Astrocyte (in vitro differentiated cells and primary cell): ENCODE data around the gene SBF2. TPM values are rescaled to one million over a fixed set of nuclear protein-coding genes. Genes with fewer than 3 reads are reported as not detected.

Source experiments
- DNase-seq: peaks from one replicate; pipeline ENCODE4 v3.0.0-alpha.2; 2010; ENCODE audit warnings: low read depth
- FAIRE-seq: peaks from 2 replicates; lab custom pipeline; 2011; peaks lifted over from hg19 to GRCh38; lab: Jason Lieb, UNC
- H2AFZ ChIP-seq: 2 replicates; pipeline ENCODE4 v1.6.0; 2012; ENCODE audit warnings: low read depth, low read length, inconsistent platforms
- H3K27ac ChIP-seq: 2 replicates; pipeline ENCODE4 v1.5.1; 2011; ENCODE audit warnings: low read depth, low read length, inconsistent platforms
- H3K27me3 ChIP-seq: 2 replicates; pipeline ENCODE4 v1.6.0; 2011; ENCODE audit warnings: low read length, inconsistent platforms; ENCODE audit not compliant: insufficient read depth
- H3K36me3 ChIP-seq: 2 replicates; pipeline ENCODE4 v1.5.1; 2011; ENCODE audit warnings: low read length, inconsistent platforms; ENCODE audit not compliant: insufficient read depth
- H3K4me1 ChIP-seq: 2 replicates; pipeline ENCODE4 v1.5.1; 2011; ENCODE audit warnings: low read length, inconsistent platforms; ENCODE audit not compliant: insufficient read depth
- H3K4me2 ChIP-seq: 2 replicates; pipeline ENCODE4 v1.6.0; 2012; ENCODE audit warnings: low read length, inconsistent platforms
- H3K4me3 ChIP-seq: 2 replicates; pipeline ENCODE4 v1.5.1; 2011; ENCODE audit warnings: low read depth, mild to moderate bottlenecking, low read length, inconsistent platforms; ENCODE audit not compliant: insufficient read depth
- H3K79me2 ChIP-seq: 2 replicates; pipeline ENCODE4 v1.6.0; 2012; ENCODE audit warnings: mild to moderate bottlenecking, low read length, inconsistent platforms; ENCODE audit not compliant: insufficient read depth
- H3K9ac ChIP-seq: 2 replicates; pipeline ENCODE4 v1.6.0; 2012; ENCODE audit warnings: mild to moderate bottlenecking, low read length, inconsistent platforms
- H3K9me3 ChIP-seq: 2 replicates; pipeline ENCODE4 v1.5.1; 2012; ENCODE audit warnings: low read depth, mild to moderate bottlenecking, low read length, inconsistent platforms; ENCODE audit not compliant: insufficient read depth
- H4K20me1 ChIP-seq: 2 replicates; pipeline ENCODE4 v1.6.0; 2012; ENCODE audit warnings: low read length, inconsistent platforms; ENCODE audit not compliant: insufficient read depth
- H3K27ac Mint-ChIP-seq: one replicate; pipeline ENCODE4 v1.8.0; 2021; ENCODE audit warnings: mild to moderate bottlenecking, mixed read lengths; ENCODE audit not compliant: unreplicated experiment
- H3K27me3 Mint-ChIP-seq: one replicate; pipeline ENCODE4 v1.8.0; 2021; ENCODE audit warnings: low read depth, mixed read lengths; ENCODE audit not compliant: unreplicated experiment
- H3K36me3 Mint-ChIP-seq: one replicate; pipeline ENCODE4 v1.8.0; 2021; ENCODE audit warnings: low read depth, mixed read lengths; ENCODE audit not compliant: unreplicated experiment
- H3K4me1 Mint-ChIP-seq: one replicate; pipeline ENCODE4 v1.8.0; 2021; ENCODE audit warnings: low read depth, mixed read lengths; ENCODE audit not compliant: unreplicated experiment
- H3K4me3 Mint-ChIP-seq: one replicate; pipeline ENCODE4 v1.8.0; 2021; ENCODE audit warnings: mild to moderate bottlenecking, moderate library complexity, mixed read lengths; ENCODE audit not compliant: unreplicated experiment
- H3K9me3 Mint-ChIP-seq: one replicate; pipeline ENCODE4 v1.8.0; 2021; ENCODE audit warnings: mild to moderate bottlenecking, mixed read lengths; ENCODE audit not compliant: unreplicated experiment
- EZH2 ChIP-seq: IDR thresholded peaks from 2 replicates; pipeline ENCODE4 v1.6.1; 2012; ENCODE audit warnings: mild to moderate bottlenecking, low read length, inconsistent platforms; ENCODE audit not compliant: insufficient read depth
- total RNA-seq: library from RNA; stranded (reverse); gene quantifications from 2 replicates; pipeline ENCODE4 v1.2.1, GENCODE V29; 2021
- TF ChIP-seq, protein P1 (sequence below): IDR thresholded peaks from 2 replicates; pipeline ENCODE4 v1.5.1; 2011; ENCODE audit warnings: low read depth, mild to moderate bottlenecking, inconsistent platforms, low read length, moderate library complexity; ENCODE audit not compliant: insufficient read depth

SBF2 gene
- total RNA-seq, 1 donor from 2014 or later: 50.0 TPM

DNA sequence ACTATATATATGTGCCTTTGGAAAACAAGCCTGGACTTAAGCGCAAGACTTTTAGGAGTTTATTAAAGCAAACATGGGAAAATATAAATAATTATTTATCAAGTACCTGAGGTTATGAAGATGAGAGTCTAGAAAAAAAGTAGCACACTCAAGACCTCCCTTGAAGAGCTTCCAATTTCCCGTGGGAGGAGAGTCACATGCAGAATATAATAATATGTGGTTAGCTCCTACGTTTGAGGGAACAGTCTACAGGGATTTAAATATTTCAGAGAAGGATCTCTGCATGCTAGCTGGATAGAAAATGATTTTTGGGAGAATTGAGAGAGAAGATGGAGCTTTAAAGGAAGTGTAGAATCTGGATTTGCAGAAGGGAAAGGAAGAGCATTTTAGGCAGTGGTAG, 446.4 kb downstream of the SBF2 start:
- Histone ChIP-seq H3K79me2 (no peaks in the 10 kb centered on the region), H3K4me2 (no peak overlapping the region), H2AFZ (no peak overlapping the region), H3K27me3 (no peaks in the 10 kb centered on the region), H4K20me1 (no peaks in the 10 kb centered on the region), H3K9ac (no peak overlapping the region), H3K4me1 (peaks cover 3% of the 10 kb centered on the region), H3K27ac (no peak overlapping the region), H3K4me3 (no peak overlapping the region), H3K36me3 (peaks cover 6% of the 10 kb centered on the region), H3K9me3 (no peaks in the 10 kb centered on the region)
- Mint-ChIP-seq H3K9me3 (no peaks in the 10 kb centered on the region), H3K4me1 (peaks cover 20% of the 10 kb centered on the region), H3K27ac (no peak overlapping the region), H3K4me3 (no peak overlapping the region), H3K27me3 (no peaks in the 10 kb centered on the region), H3K36me3 (peaks cover 17% of the 10 kb centered on the region)
- FAIRE-seq (no peak), DNase-seq (no peak)
- no peak for TF ChIP-seq EZH2
- TF ChIP-seq, protein P1, sequence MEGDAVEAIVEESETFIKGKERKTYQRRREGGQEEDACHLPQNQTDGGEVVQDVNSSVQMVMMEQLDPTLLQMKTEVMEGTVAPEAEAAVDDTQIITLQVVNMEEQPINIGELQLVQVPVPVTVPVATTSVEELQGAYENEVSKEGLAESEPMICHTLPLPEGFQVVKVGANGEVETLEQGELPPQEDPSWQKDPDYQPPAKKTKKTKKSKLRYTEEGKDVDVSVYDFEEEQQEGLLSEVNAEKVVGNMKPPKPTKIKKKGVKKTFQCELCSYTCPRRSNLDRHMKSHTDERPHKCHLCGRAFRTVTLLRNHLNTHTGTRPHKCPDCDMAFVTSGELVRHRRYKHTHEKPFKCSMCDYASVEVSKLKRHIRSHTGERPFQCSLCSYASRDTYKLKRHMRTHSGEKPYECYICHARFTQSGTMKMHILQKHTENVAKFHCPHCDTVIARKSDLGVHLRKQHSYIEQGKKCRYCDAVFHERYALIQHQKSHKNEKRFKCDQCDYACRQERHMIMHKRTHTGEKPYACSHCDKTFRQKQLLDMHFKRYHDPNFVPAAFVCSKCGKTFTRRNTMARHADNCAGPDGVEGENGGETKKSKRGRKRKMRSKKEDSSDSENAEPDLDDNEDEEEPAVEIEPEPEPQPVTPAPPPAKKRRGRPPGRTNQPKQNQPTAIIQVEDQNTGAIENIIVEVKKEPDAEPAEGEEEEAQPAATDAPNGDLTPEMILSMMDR: no peak

DNA sequence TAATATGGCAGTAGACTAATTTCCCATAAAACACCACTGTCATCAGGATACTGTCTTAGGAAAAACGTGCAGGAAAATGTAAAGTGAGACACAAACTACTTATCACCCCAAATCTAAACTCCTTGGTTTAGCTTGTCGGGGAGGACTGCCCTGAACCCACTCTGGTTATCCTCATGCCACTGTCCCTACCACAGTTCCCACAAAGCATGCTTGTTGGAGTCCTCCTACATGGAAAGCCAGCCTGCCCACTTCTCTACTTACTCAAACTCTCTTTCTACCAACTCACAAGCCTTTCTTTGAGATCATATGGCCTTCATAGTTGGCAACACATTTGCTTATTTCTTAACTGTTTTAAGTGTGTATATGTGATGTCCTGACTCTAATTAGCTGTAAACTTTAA, 451.1 kb downstream of the SBF2 start:
- H2AFZ ChIP-seq: no peak overlapping the region
- H3K4me2 ChIP-seq: no peak overlapping the region
- H3K4me3 ChIP-seq: no peak overlapping the region
- no peak overlapping the region for H3K27ac ChIP-seq
- Mint-ChIP-seq H3K4me3 (no peak overlapping the region), H3K36me3 (peaks cover 4% of the 10 kb centered on the region), H3K27me3 (no peaks in the 10 kb centered on the region), H3K4me1 (peaks cover 21% of the 10 kb centered on the region), H3K27ac (no peak overlapping the region), H3K9me3 (no peaks in the 10 kb centered on the region)
- H3K9me3 ChIP-seq: no peaks in the 10 kb centered on the region
- FAIRE-seq (no peak), DNase-seq (no peak)
- no peak for TF ChIP-seq EZH2
- TF ChIP-seq, protein P1: no peak
- no peak overlapping the region for H3K9ac ChIP-seq
- peaks cover 6% of the 10 kb centered on the region for H3K36me3 ChIP-seq
- no peaks in the 10 kb centered on the region for H3K79me2 ChIP-seq
- H3K4me1 ChIP-seq: peaks cover 13% of the 10 kb centered on the region
- no peaks in the 10 kb centered on the region for H4K20me1 ChIP-seq
- H3K27me3 ChIP-seq: no peaks in the 10 kb centered on the region

DNA sequence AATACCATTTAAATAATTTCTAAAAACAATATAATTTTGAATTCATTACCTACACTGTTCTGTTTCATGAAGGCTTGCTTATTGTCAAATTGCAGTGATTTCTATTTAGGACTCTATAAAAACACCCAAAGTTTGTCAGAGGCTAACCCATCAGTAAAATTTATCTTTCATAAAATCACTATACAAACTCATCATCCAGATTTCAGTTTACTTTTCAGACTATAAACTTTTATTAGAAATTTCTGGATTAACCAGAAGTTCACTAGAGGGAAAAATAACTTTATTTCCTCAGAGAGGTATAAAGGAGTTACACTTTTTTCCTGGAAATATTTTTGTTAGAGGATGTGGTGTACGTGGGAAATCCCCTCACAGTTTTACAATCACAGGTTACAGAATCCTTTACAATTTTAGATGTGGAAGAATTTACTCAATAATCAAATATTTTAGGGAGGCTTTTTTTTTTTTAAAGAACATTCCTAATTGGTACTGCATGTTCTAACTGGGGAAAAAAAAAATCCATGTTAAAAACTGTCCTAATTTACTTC, 453.5 kb downstream of the SBF2 start:
- no peaks in the 10 kb centered on the region for H3K9me3 ChIP-seq
- FAIRE-seq (no peak), DNase-seq (no peak)
- H3K27me3 Mint-ChIP-seq: no peaks in the 10 kb centered on the region
- no peak overlapping the region for H3K27ac ChIP-seq
- H3K27me3 ChIP-seq: no peaks in the 10 kb centered on the region
- H2AFZ ChIP-seq: no peak overlapping the region
- H3K4me1 Mint-ChIP-seq: peaks cover 11% of the 10 kb centered on the region
- H3K4me3 ChIP-seq: no peak overlapping the region
- H3K4me3 Mint-ChIP-seq: no peak overlapping the region
- H4K20me1 ChIP-seq: no peaks in the 10 kb centered on the region
- no peaks in the 10 kb centered on the region for H3K9me3 Mint-ChIP-seq
- no peak overlapping the region for H3K9ac ChIP-seq
- no peak for TF ChIP-seq EZH2
- TF ChIP-seq, protein P1: no peak
- H3K27ac Mint-ChIP-seq: no peak overlapping the region
- peaks cover 5% of the 10 kb centered on the region for H3K36me3 ChIP-seq
- H3K4me1 ChIP-seq: peaks cover 13% of the 10 kb centered on the region
- H3K79me2 ChIP-seq: no peaks in the 10 kb centered on the region
- H3K4me2 ChIP-seq: no peak overlapping the region
- H3K36me3 Mint-ChIP-seq: no peaks in the 10 kb centered on the region
